Testis (tissue), 2 donors: ENCODE measurements around the gene INPPL1.

Experiments used
- CTCF ChIP-seq, 3 experiments: fragments of 450-650 bp in 2 of 3; fragments of 200-600 bp in 1 of 3; sonication (generic) in 1 of 3; IDR thresholded peaks; one replicate each; pipeline ENCODE4 v1.5.1; 2016 to 2019; ENCODE audit warnings: antibody characterized with exemption in 3 of 3, mild to moderate bottlenecking in 2 of 3, moderate library complexity in 1 of 3
- POLR2A ChIP-seq: fragments of 450-650 bp; IDR thresholded peaks from one replicate; pipeline ENCODE4 v1.6.1; 2017; ENCODE audit warnings: antibody characterized with exemption, mild to moderate bottlenecking, moderate library complexity

- TF ChIP-seq CTCF (IDR thresholded peaks at IDR 0.05) (no peak), POLR2A (no peak)
These were observed 54.3 kb downstream of the INPPL1 start for GRCh38 chr11:72278905-72279304.
